Renal cortex interstitium (tissue), 11 donors: ENCODE measurements around the gene PELI1. TPM values are rescaled to one million over a fixed set of nuclear protein-coding genes. Genes with fewer than 3 reads are reported as not detected.
A peak's percentile ranks its signal among the peaks of the same experiment; 100 is the strongest.
"Not testable (repeated sequence)": the region's sequence is repeated elsewhere in the genome, so short reads cannot be mapped to it uniquely, and the experiment has no call there.

ENCODE experiments used
- DNase-seq, 11 donors: peaks; one replicate each; pipeline ENCODE4 v3.0.0-alpha.2; 2013; ENCODE audit warnings: low read depth in 9 of 11, low spot score in 4 of 11; ENCODE audit errors: extremely low read depth in 1 of 11
- polyA plus RNA-seq, 3 donors: library from polyadenylated mRNA; unstranded; fragments of 120-200 nt; gene quantifications; one replicate each; pipeline ENCODE4 v1.2.1, GENCODE V29; 2013; ENCODE audit not compliant: insufficient read length in 3 of 3

Gene PELI1
- polyA plus RNA-seq, 3 donors, result 31.2 to 40.3 (median 33.3) TPM

GRCh38 chr2:64106481-64106880, 37.7 kb downstream of the PELI1 start:
- DNase-seq, result no peak

- DNase-seq, result peak in 2 of 11 donors; percentile 24 to 25
Measured at GRCh38 chr2:64105670-64106461, 38.4 kb downstream of the PELI1 start.

GRCh38 chr2:64104933-64105332, 39.3 kb downstream of the PELI1 start:
- DNase-seq, result no peak

GRCh38 chr2:64102736-64103135, 41.5 kb downstream of the PELI1 start:
- not testable (repeated sequence) for DNase-seq

- DNase-seq, result no peak
Measured at GRCh38 chr2:64101141-64101591, 43.1 kb downstream of the PELI1 start.

- DNase-seq, result not testable (repeated sequence)
Measured at GRCh38 chr2:64100584-64100983, 43.6 kb downstream of the PELI1 start.

GRCh38 chr2:64094663-64095382, 49.4 kb downstream of the PELI1 start:
- no peak for DNase-seq

GRCh38 chr2:64093341-64093740, 50.9 kb downstream of the PELI1 start:
- no peak for DNase-seq

GRCh38 chr2:64092502-64092901, 51.7 kb downstream of the PELI1 start:
- DNase-seq, result no peak

- DNase-seq, result no peak
Measured at GRCh38 chr2:64090264-64090663, 54.0 kb downstream of the PELI1 start.

- DNase-seq, result no peak
Measured at GRCh38 chr2:64086347-64087082, 57.7 kb downstream of the PELI1 start.

- no peak for DNase-seq
Measured at GRCh38 chr2:64085936-64086335, 58.3 kb downstream of the PELI1 start.

- no peak for DNase-seq
Measured at GRCh38 chr2:64081046-64081445, 63.2 kb downstream of the PELI1 start.

GRCh38 chr2:64080179-64080578, 64.0 kb downstream of the PELI1 start:
- no peak for DNase-seq

GRCh38 chr2:64079688-64080087, 64.5 kb downstream of the PELI1 start:
- DNase-seq, result not testable (repeated sequence)

- DNase-seq, result not testable (repeated sequence)
Measured at GRCh38 chr2:64076828-64077227, 67.4 kb downstream of the PELI1 start.

- not testable (repeated sequence) for DNase-seq
Measured at GRCh38 chr2:64074616-64075015, 69.6 kb downstream of the PELI1 start.

- DNase-seq, result no peak
Measured at GRCh38 chr2:64067326-64067725, 76.9 kb downstream of the PELI1 start.

- no peak for DNase-seq
Measured at GRCh38 chr2:64065516-64065915, 78.7 kb downstream of the PELI1 start.

- no peak for DNase-seq
Measured at GRCh38 chr2:64063924-64064331, 80.3 kb downstream of the PELI1 start.
